GM21723 (cell line): Measurements from ENCODE around the gene CYP1B1.
"Not testable (repeated sequence)": the region's sequence is repeated elsewhere in the genome, so short reads cannot be mapped to it uniquely, and the experiment has no call there.

ENCODE experiments used
- ATAC-seq: cut with Tn5 transposase; IDR thresholded peaks from one replicate; pipeline ENCODE4 v1.9.1; 2021; ENCODE audit warnings: mild to moderate bottlenecking, moderate library complexity; ENCODE audit not compliant: unreplicated experiment

The CYP1B1 gene

GRCh38 chr2:38099099-38100028 lies 23.4 kb upstream of the CYP1B1 start:
- ATAC-seq: no peak

DNA sequence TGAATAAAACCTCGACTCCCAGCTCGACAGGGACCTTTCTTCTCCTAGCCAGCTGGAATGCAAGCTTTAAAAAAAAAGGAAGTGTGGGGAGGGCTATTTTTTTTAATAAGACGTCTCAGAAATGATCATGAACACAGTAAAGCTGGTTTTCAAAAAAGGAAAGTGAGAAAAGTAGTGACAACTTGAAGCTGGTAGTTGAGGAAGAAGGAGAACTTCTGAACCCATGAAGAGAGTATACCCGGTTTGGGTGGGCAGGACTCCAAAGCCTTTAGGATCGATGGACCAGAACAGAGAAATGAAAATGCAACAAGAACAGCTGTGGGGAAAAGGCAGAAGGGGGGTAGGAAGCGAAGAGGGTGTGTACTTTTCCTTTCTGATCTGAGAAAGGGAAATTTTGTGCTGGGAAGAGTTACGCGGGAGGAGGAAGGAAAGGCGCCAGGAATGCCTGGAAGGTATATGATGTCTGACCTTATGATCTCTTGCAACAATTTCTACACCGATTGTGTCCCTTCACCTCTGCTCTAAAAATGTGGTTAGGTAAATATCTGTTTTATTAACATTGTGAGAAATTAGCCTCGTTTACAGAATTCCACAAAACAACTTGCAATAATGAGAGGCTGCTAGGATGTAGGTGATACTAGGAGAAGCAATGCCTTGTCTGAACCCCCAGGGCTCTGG lies 22.6 kb upstream of the CYP1B1 start:
- ATAC-seq: no peak

DNA sequence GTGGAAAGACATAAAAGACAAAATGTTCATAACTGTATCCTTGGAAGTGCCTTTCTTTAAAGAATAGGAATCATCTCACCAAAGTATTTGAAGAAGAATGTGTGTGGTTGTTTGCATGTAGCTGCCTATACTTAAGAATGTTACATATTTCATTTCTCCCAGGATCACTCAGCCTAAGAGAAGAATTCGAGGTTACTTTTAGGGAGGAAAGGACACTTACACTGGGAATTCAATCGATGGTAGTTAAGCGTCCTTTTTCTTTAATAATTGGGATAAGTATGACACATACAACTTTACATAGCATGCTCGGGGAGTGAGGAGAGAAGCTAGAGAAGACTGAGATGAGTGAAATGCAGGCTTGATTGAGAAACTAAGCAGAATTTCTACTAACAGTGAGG lies 22.0 kb upstream of the CYP1B1 start:
- no peak for ATAC-seq

DNA sequence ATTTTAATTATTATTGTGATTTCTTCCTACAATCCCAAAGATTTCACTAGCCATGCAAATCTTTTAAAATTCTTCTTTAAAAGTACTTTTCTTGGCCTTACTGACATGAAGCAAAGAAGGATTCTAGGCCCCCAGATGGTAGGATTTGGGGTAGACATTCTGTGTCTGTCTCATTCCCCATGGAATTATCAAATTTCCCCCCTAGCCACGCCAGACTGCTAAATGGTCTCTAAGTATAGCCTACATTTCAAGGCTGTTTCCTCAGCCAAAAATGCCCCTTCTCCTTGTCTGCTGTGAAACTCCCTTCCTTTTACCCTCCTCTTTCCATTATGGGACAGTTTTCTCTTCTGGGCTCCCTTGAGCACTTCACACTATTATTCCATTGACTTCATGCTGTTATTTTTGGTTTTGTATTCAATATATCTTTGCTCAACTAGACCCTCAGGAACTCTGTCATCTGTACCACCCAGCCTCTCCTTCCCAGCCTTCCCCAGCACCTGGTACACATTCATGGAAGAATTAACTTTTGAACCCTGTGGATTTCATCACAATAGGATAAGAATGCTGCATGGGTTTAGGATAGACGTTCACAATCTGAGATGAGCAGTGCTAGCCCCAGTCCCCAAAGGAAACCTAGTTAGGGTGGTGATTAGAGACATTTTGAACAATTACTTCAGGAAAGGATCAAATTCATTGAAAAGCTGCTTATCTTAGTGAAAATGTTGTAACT lies 21.5 kb upstream of the CYP1B1 start:
- ATAC-seq: no peak

DNA sequence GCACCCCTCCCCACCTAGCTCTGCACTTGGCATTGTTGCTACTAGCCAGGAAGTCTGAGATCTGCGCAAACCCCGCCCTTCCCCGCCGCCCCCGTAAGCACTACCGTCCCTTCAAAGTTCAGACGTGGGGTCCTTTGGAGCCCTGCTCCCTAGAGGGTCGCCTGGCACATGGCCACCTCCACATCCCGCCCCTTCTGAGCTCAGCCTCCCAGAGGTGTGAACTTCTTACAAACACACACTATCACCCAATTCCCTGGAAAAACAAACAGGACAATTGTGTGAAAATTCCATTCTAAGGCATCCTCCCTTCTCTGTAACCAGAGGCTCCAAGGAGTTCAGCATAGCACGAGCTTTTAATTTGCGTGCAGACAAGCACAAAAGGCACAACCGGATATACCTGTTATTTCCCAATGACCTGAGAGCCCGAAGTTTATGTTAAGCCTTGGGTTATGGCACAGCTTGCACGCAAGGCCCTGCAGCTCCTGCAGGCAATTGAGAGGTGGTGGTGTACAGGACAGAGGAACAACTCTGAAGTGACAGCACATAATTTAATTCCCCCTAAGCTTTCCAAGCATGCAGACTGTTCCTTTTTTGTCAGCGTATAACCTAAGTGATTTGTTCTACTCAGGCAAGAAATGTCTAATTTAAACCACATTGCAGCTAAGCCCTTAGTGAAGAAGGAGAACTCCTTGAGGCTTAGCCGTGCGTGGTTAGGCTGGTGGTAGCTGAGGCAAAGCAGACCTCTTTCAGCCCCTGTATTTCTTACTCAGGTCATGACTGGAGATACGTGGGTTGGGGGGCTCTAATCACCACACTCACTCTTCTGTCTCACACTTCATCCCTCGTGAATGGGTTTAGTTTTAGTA lies 20.3 kb upstream of the CYP1B1 start:
- ATAC-seq: peak; percentile 66

- ATAC-seq: no peak
These were observed 19.4 kb upstream of the CYP1B1 start for GRCh38 chr2:38095079-38095995.

DNA sequence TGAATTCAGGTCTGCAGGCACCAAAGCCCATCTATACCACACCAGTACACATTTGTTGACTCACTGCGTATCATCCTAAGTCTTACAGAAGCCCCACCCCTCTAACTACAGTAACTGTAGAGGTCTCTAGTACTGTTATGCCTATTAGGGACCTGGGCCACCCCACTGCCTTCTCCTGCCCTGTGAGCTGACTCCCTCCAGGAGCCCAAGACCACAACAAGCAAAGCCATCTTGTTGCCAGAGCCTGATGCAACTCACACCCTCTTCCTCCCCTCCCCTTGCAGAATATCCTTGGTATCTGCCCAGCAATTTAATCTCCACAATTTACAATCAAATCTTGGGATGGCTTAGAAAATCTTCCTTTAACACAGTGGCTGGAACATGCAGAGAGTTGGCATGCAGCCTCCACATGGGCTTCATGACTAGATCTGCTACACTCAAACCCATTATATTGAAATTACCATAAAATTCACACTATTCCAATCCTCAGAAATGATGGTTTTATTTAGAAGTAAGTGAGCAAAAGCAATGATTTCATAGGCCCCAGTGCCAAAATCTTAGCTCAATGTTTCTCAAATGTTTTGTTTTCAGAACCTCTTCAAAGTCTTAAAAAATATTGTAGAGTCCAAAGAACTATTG lies 17.7 kb upstream of the CYP1B1 start:
- no peak for ATAC-seq

DNA sequence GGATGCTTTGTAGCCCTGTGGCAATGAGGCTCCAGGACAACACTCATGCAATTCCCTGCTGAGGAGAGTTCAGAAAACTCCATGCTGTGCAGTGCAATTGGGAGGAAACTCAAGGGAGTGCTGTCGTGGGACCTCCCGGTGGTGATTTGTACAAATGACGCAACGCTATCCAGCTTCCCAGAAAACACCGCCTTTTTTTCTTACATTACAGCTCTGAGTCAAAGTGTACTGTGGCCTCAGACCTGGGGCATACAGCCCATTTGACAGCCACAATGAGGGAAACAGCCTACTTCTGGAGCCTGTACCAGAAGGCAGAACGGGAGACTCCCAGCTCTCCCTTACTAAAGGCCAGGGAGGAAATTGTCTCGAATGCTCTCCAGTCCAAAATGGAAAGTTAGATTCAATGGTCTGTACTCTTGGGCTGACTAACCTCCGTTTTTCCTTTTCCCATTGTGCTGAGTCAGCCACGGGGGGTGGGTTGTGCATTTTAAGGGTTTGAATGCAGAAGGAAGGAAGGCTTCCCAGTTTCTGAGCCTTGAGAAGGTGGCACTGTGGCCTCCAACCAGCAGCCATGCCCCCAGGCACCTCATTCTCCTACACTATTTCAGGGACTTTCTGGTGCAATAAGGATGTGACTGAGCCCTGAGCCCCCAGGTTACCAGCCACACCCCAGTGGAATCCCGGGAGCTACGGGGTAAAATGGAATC lies 16.4 kb upstream of the CYP1B1 start:
- ATAC-seq: no peak

- no peak for ATAC-seq
These were observed 15.8 kb upstream of the CYP1B1 start for GRCh38 chr2:38091760-38092159.

DNA sequence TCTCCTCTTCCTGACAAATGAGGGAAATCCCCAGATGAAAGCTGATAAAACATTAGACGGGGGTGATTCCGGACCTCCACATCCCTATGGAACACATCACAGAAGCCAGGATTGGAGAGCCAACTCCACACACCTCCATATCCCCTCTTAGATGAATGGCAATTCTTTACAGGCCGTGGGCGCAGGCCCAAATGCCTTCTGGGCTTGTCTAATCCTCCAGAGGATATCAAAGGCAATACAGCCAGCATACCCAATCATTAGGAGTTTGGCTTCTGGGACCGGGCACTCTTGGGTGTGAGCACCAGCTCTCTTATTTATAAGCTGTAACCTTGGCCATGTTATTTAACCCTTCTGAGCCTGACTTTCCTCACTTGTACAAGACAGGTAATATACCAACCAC lies 15.0 kb upstream of the CYP1B1 start:
- ATAC-seq: no peak

- ATAC-seq: not testable (repeated sequence)
These were observed 14.3 kb upstream of the CYP1B1 start for GRCh38 chr2:38090212-38090611.

DNA sequence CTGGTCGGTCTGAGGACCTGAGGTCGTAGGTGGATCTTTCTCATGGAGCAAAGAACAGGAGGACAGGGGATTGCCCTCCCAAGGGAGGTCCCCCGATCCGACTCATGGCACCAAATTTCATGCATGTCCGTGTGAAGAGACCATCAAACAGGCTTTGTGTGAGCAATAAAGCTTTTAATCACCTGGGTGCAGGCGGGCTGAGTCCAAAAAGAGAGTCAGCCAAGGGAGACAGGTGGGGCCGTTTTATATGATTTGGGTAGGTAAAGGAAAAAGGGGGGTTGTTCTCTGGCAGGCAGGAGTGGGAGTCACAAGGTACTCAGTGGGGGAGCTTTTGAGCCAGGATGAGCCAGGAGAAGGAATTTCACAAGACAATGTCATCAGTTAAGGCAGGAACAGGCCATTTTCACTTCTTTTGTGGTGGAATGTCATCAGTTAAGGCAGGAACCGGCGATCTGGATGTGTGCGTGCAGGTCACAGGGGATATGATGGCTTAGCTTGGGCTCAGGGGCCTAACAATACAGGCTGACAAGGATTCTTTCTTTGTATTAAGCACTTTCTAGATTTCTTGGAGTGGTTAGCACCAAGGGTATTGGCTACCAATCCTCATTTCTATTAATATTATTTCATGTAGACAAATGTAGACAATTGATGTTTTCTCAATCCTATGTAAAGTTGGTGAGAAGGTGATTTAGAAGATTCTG lies 10.2 kb upstream of the CYP1B1 start:
- ATAC-seq: not testable (repeated sequence)

- not testable (repeated sequence) for ATAC-seq
These were observed 8.6 kb upstream of the CYP1B1 start for GRCh38 chr2:38084556-38084955.

GRCh38 chr2:38082727-38083126 lies 6.8 kb upstream of the CYP1B1 start:
- ATAC-seq: not testable (repeated sequence)

DNA sequence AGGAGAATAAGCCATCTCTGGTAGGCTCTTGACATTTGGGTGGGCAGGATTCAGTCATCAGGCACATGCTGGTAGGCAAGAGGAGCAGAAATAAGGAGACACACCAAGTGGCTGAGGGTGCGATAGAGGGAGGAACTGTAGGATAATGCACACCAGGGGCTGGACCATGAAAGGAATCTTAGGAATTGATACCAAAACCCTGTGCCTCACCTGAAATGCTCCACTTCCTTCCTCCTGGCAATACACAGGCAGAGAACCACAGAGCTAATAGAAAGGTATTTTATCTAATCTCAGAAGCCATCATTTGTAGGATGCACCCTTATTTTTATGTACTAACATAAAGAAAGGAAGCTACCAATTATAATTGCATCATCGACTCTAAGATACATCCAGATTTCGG lies 4.4 kb upstream of the CYP1B1 start:
- no peak for ATAC-seq

DNA sequence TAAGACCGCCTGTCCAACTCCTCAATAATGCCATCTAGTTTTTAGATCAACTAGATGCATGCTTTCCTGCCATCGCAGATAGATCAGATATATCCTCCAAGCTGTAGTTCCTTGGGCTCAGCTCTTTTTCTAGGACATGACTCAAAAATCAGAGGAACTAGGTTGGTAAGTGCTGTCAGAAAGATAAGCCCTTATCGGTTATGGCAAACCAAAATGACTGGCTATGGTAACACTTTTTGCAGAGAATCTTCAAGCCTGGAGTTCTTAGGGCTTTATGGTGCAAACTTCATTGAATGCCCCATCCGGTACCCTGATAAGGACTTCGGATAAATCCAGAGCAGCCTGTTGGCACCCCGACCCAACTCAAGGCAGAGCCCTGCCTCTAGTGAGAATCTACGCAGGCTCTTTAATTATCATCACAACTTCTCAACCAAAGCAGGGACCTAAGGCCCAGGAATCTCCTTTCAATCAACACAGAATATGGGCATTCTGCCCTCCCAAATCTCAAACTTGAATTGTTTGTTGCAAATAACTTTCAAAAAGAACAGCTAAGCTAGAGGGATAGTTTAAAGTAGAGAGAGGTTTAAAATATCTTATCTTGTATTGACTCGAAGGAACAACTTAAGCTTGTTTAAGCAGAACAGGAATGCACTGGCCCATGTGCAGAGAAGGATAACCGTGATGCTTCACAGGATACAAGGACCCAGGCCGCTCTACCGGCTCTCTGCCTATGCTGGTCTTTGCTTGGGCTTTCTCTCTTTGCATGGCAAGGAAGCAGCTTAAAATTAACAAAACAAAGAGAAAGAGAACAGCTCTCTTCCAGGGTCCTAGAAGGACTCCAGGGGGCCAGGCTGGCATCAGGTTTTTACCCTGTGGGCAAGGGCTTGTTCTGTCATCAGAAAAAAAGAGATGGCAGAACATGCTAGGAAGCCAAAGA lies 3.4 kb upstream of the CYP1B1 start:
- no peak for ATAC-seq

GRCh38 chr2:38077431-38077769 lies 1.4 kb upstream of the CYP1B1 start:
- no peak for ATAC-seq
